ENCODE measurements around the gene VSTM2L. TPM values are rescaled to one million over a fixed set of nuclear protein-coding genes. Genes with fewer than 3 reads are reported as not detected.
"Not testable (repeated sequence)": the region's sequence is repeated elsewhere in the genome, so short reads cannot be mapped to it uniquely, and the experiment has no call there.

VSTM2L gene
- total RNA-seq, 1 donor from 2014 or later = 1.6 TPM

GRCh38 chr20:37946946-37947345 is 44.0 kb downstream of the VSTM2L start:
- no peak for ATAC-seq
- DNase-seq (ENCODE audit: low spot score) = no peak
- intact Hi-C loops (cut with DNase I) = no loop called here

- DNase-seq (ENCODE audit: low spot score) (no peak), ATAC-seq (no peak)
- intact Hi-C loops (cut with DNase I) = no loop called here
These were observed 45.0 kb downstream of the VSTM2L start for GRCh38 chr20:37947943-37948342.

- no peak for DNase-seq (ENCODE audit: low spot score)
- no peak for ATAC-seq
- intact Hi-C loops (cut with DNase I) = no loop called here
These were observed 46.0 kb downstream of the VSTM2L start for GRCh38 chr20:37948956-37949355.

- no peak for ATAC-seq
- no peak for DNase-seq (ENCODE audit: low spot score)
- intact Hi-C loops (cut with DNase I) = no loop called here
These were observed 51.3 kb downstream of the VSTM2L start for GRCh38 chr20:37954190-37954589.

GRCh38 chr20:37954626-37955025 is 51.7 kb downstream of the VSTM2L start:
- ATAC-seq (no peak), DNase-seq (ENCODE audit: low spot score) (no peak)
- intact Hi-C loops (cut with DNase I) = no loop called here

- no peak for ATAC-seq
- intact Hi-C loops (cut with DNase I) = no loop called here
- no peak for DNase-seq (ENCODE audit: low spot score)
These were observed 52.6 kb downstream of the VSTM2L start for GRCh38 chr20:37955511-37955910.

- ATAC-seq = no peak
- intact Hi-C loops (cut with DNase I) = no loop called here
- DNase-seq (ENCODE audit: low spot score) = no peak
These were observed 53.2 kb downstream of the VSTM2L start for GRCh38 chr20:37956107-37956585.

- DNase-seq (ENCODE audit: low spot score) (no peak), ATAC-seq (no peak)
- intact Hi-C loops (cut with DNase I) = no loop called here
These were observed 56.1 kb downstream of the VSTM2L start for GRCh38 chr20:37958856-37959520.

GRCh38 chr20:37961066-37961465 is 58.1 kb downstream of the VSTM2L start:
- ATAC-seq (no peak), DNase-seq (ENCODE audit: low spot score) (no peak)
- intact Hi-C loops (cut with DNase I) = no loop called here

GRCh38 chr20:37963483-37963882 is 60.6 kb downstream of the VSTM2L start:
- intact Hi-C loops (cut with DNase I); ATAC-seq: not testable (repeated sequence)

GRCh38 chr20:37968841-37969401 is 66.0 kb downstream of the VSTM2L start:
- intact Hi-C loops (cut with DNase I) = no loop called here
- no peak for DNase-seq (ENCODE audit: low spot score)

More at GRCh38 chr20:37963483-37963882, 60.6 kb downstream of the VSTM2L start:
- DNase-seq (ENCODE audit: low spot score) = not testable (repeated sequence)

GRCh38 chr20:37969949-37970855 is 67.3 kb downstream of the VSTM2L start:
- ATAC-seq (no peak), DNase-seq (ENCODE audit: low spot score) (no peak)
- intact Hi-C loops (cut with DNase I) = no loop called here

More at GRCh38 chr20:37968841-37969401, 66.0 kb downstream of the VSTM2L start:
- no peak for ATAC-seq

- intact Hi-C loops (cut with DNase I) = no loop called here
- no peak for ATAC-seq
- no peak for DNase-seq (ENCODE audit: low spot score)
These were observed 67.9 kb downstream of the VSTM2L start for GRCh38 chr20:37970856-37971245.

GRCh38 chr20:37971561-37972127 is 68.7 kb downstream of the VSTM2L start:
- intact Hi-C loops (cut with DNase I) = no loop called here
- ATAC-seq (no peak), DNase-seq (ENCODE audit: low spot score) (no peak)

GRCh38 chr20:37972256-37973058 is 69.5 kb downstream of the VSTM2L start:
- no peak for DNase-seq (ENCODE audit: low spot score)
- ATAC-seq = no peak
- intact Hi-C loops (cut with DNase I) = no loop called here

- ATAC-seq (no peak), DNase-seq (ENCODE audit: low spot score) (no peak)
- intact Hi-C loops (cut with DNase I) = no loop called here
These were observed 70.4 kb downstream of the VSTM2L start for GRCh38 chr20:37973059-37973910.

GRCh38 chr20:37976887-37977286 is 74.0 kb downstream of the VSTM2L start:
- ATAC-seq (no peak), DNase-seq (ENCODE audit: low spot score) (no peak)
- intact Hi-C loops (cut with DNase I) = no loop called here

- DNase-seq (ENCODE audit: low spot score) (no peak), ATAC-seq (no peak)
- intact Hi-C loops (cut with DNase I) = no loop called here
These were observed 74.4 kb downstream of the VSTM2L start for GRCh38 chr20:37977338-37977737.
